GM20000 (cell line): Measurements from ENCODE around the gene GTPBP4.

Source experiments
- DNase-seq: peaks from one replicate; pipeline ENCODE4 v3.0.0; 2012; ENCODE audit warnings: low spot score
- CTCF ChIP-seq: IDR thresholded peaks from 2 replicates; pipeline ENCODE4 v1.5.1; 2012; ENCODE audit warnings: mild to moderate bottlenecking, control low read depth; ENCODE audit errors: extremely low read depth, missing control alignments

GTPBP4 gene

GRCh38 chr10:974038-974784, 14.0 kb upstream of the GTPBP4 start:
- no peak for TF ChIP-seq CTCF

GRCh38 chr10:974785-975074, 13.5 kb upstream of the GTPBP4 start:
- TF ChIP-seq CTCF, result no peak

More at GRCh38 chr10:974038-974784, 14.0 kb upstream of the GTPBP4 start:
- no peak for DNase-seq

GRCh38 chr10:976316-976715, 11.9 kb upstream of the GTPBP4 start:
- no peak for DNase-seq
- no peak for TF ChIP-seq CTCF

More at GRCh38 chr10:974785-975074, 13.5 kb upstream of the GTPBP4 start:
- DNase-seq, result no peak

- no peak for TF ChIP-seq CTCF
Observed at GRCh38 chr10:978826-979421, 9.3 kb upstream of the GTPBP4 start.

GRCh38 chr10:980468-981093, 7.7 kb upstream of the GTPBP4 start:
- DNase-seq, result no peak
- TF ChIP-seq CTCF, result no peak

More at GRCh38 chr10:978826-979421, 9.3 kb upstream of the GTPBP4 start:
- no peak for DNase-seq

DNA sequence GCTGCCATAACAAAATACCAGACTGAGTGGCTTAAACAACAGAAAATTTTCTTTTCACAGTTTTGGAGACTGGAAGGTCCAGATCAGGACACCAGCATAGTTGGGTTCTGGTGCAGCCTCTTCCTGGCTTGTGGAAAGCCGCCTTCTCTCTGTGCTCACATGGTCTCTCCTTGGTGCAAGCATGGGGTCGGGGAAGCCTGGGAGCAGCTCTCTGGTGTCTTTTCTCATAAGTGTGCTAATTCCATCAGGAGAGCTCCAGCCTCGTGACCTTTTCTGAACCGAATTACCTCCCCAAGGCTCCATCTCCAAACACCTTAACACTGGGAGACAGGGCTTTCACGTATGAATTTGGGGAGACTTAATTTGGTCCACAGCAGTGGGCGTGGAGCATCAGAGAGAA, 4.8 kb upstream of the GTPBP4 start:
- no peak for DNase-seq
- no peak for TF ChIP-seq CTCF

GRCh38 chr10:983971-984655, 4.1 kb upstream of the GTPBP4 start:
- TF ChIP-seq CTCF, result no peak
- no peak for DNase-seq
